AG09319 (cell line): ENCODE measurements around the gene ARSI.

ENCODE experiments used
- DNase-seq: peaks from one replicate; pipeline ENCODE4 v3.0.0-alpha.2; 2010; ENCODE audit warnings: low read depth; ENCODE audit errors: extremely low read depth
- TF ChIP-seq, protein P1 (sequence below): IDR thresholded peaks from 2 replicates; pipeline ENCODE4 v1.5.1; 2011; ENCODE audit warnings: low read depth, mild to moderate bottlenecking, inconsistent platforms, low read length, moderate library complexity

The ARSI gene

DNA sequence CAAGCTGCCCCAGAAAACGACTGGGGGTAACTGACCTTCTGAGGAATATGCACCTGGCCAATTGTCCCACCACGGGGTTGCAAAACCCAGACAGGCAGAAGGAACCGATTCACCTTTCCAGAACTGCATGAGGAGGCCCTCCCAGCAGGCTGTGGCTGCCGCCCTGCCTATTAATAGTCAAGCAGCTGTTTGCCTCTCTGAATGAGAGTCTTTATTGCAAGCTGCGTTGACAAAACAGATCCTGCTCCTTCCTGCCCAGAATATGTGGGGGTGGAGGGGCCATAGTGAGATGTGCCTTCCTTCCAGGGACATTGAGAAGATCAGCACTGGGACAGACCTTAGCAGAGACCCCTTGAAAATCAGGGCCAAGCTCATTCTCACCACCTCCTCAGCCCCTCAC lies 36.5 kb upstream of the ARSI start:
- no peak for DNase-seq
- TF ChIP-seq, protein P1, sequence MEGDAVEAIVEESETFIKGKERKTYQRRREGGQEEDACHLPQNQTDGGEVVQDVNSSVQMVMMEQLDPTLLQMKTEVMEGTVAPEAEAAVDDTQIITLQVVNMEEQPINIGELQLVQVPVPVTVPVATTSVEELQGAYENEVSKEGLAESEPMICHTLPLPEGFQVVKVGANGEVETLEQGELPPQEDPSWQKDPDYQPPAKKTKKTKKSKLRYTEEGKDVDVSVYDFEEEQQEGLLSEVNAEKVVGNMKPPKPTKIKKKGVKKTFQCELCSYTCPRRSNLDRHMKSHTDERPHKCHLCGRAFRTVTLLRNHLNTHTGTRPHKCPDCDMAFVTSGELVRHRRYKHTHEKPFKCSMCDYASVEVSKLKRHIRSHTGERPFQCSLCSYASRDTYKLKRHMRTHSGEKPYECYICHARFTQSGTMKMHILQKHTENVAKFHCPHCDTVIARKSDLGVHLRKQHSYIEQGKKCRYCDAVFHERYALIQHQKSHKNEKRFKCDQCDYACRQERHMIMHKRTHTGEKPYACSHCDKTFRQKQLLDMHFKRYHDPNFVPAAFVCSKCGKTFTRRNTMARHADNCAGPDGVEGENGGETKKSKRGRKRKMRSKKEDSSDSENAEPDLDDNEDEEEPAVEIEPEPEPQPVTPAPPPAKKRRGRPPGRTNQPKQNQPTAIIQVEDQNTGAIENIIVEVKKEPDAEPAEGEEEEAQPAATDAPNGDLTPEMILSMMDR = no peak

DNA sequence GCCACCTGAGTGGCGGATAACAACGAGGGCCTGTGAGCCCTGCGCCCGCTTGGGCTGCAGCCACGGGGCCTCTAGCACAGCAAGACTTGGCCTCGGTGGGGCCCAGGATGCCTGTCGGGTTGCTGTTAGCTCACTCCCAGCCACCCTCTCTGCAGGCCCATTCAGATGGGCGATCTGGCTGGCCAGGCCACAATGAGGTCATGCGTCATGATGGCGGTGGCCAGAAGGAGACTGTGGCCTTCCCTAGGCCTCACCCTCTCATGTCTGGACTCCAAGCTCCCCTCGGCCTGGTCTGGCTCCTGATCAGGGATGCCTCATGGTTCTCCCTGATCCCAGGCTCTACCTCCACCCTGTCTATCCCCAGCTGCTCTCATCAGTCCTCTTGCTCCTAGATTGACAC lies 35.8 kb upstream of the ARSI start:
- TF ChIP-seq, protein P1 = no peak
- no peak for DNase-seq

DNA sequence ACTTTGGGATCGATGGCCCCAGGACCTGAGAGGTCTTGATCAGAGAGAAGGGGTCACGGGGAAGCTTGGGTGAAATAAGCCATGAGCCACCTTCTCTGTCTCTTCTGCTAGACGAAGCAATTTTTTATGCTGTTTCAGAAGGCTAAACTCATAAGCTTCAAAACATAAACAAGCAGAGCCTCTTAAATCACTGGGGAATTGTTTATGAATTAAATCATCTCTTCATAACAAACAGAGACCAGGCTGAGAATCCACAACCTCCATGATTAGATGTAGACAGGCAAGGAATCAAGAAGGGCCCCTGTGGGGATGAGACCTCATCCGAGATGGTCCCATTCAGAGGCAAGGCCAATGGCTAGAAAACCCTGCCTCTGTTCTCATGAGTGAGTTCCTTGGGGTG lies 33.1 kb upstream of the ARSI start:
- no peak for DNase-seq
- TF ChIP-seq, protein P1 = no peak

DNA sequence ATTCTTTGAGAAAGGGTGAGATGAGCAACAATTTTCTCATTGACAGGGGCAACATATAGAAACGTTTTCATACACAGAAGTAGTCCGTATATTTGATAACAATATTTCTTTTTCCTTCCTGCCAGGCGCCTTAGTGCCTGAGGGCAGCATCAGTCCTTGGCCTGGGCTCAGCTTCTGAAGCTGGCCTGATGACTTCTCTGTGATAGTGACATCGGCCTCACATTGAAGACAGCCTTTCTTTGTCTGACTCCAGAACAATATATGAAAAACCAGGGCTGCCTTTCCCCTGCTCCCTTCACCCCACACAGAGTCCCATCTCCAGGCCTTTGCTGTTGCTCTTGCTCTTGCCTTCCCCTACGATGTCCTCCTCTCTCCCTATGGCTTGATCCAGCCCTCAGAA lies 30.7 kb upstream of the ARSI start:
- DNase-seq = no peak
- TF ChIP-seq, protein P1 = no peak

DNA sequence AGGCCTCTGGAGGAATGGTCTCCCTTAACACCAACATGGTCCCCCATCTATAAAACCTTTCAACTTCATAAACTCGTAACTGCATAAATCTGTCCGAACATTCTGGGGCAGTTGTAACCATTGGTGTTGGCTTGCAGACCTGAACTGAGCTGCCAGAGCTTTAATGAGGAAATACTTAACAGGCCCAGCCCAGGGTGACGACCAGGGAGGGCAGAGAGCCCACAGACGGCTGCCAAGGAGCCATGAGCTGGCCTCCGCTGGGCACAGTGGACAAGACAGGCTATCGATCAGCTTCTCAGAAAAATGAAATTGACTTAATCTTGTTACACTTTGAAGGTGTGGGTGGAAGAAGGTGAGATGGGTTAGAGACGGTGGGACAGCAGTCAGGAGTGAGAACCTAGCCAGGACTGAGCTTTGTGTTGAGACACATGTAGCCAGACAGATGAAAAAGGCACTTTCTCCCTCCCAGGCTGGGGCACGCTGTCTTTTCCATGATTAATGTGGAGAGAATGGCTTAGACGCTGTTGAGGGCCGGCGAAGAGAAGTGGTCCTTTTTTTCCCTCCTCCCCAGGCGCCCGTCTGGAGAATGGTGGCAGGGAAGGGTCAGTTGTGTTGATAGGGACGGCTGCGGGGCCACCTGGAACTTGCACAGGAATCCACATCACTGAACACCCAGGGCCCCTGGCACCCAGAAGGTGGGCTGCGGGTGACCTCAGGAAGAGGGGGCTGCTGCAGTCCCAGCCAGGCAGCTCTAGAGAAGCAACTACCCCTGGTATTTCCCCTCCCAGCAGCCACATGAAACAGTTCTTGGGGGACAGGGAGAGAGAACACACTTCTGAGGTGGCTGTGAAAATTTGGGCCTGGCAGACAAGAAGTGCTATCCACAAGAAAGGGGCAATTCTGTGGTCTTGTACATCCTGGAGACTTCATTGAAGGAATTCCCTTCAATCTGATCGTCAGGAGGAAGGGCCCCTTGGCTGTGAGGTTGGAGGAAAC lies 27.5 kb upstream of the ARSI start:
- no peak for DNase-seq
- TF ChIP-seq, protein P1 = no peak

DNA sequence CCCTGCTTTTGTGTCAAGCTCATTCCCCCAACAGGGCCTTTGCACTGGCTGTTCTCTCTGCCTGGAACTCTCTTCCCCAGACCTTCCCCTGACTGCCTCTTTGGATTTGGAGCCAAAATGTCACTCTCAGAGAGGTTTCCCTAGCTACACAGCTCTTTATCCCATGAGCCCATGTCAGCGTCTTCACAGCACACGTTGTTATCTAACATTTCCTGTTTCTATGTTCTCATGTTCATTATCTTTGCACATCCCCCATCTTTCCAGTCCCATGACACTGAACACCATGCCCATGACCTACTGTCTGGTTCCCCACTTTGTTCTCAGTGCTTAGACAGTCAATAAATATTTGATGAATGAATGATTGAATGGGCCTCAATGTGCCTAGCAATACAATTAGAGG lies 26.3 kb upstream of the ARSI start:
- TF ChIP-seq, protein P1 = no peak
- DNase-seq = no peak

DNA sequence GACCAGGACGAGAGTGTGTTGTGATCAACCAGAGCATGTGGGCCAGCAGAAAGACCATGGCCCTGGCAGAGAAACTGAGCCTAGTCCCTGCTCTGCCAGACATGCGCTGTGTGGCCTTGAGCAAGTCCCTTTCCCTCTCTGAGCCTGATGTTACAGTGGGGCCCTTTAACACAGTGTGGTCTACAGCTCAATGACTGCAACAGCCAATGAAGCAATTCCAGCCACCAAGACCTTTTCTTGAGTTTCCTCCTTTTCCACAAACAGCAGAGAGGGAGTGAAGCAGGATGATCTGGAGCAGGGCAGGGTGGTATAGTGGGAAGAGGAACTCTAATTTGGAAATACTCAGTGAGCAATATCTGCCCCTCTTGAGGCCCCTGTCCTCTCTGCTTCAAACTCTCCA lies 25.8 kb upstream of the ARSI start:
- no peak for DNase-seq
- TF ChIP-seq, protein P1 = no peak
